GM12878 (cell line): ENCODE results near the gene MTF1.

Experiments used
- CEBPB ChIP-seq, 2 experiments: fragments of 150-350 bp in 1 of 2; IDR thresholded peaks; 2 replicates each; pipeline ENCODE4 v1.6.1; 2012 to 2014; ENCODE audit warnings: low read depth in 2 of 2, low read length in 2 of 2, borderline replicate concordance in 1 of 2, inconsistent platforms in 1 of 2
- CHD2 ChIP-seq: IDR thresholded peaks from 2 replicates; pipeline ENCODE4 v1.6.1; 2011; ENCODE audit warnings: low read depth, low read length, improper control_type of control experiment, borderline replicate concordance
- MXI1 ChIP-seq: fragments of 150-350 bp; IDR thresholded peaks from 2 replicates; pipeline ENCODE4 v1.6.1; 2011; ENCODE audit warnings: low read depth, mild to moderate bottlenecking, inconsistent platforms, low read length, improper control_type of control experiment
- PKNOX1 ChIP-seq: fragments of 450-650 bp; IDR thresholded peaks from 2 replicates; pipeline ENCODE4 v1.6.1; 2016; ENCODE audit warnings: mild to moderate bottlenecking
- ZZZ3 ChIP-seq: IDR thresholded peaks from 2 replicates; pipeline ENCODE4 v1.6.1; 2011; ENCODE audit warnings: low read depth; ENCODE audit not compliant: control insufficient read depth, insufficient read length

GRCh38 chr1:37861151-37861550 lies 1.8 kb upstream of the MTF1 start:
- TF ChIP-seq CHD2 (no peak), CEBPB (IDR thresholded peaks at IDR 0.05; ENCODE audit: borderline replicate concordance in 1 of 2, low read depth in 2 of 2, low read length in 2 of 2) (no peak), ZZZ3 (no peak), MXI1 (no peak), PKNOX1 (no peak)
